ENCODE results near the gene LIMCH1. TPM values are rescaled to one million over a fixed set of nuclear protein-coding genes. Genes with fewer than 3 reads are reported as not detected.

LIMCH1 gene
- total and polyA plus RNA-seq, 12 donors, result 28.2 to 206 (median 62.3) TPM

- no peaks in the 10 kb centered on the region for H3K9me3 ChIP-seq (replicated peaks in 1 of 3)
- H3K4me3 ChIP-seq, result no peak overlapping the region
- no peak for TF ChIP-seq POLR2A (IDR thresholded peaks at IDR 0.05)
- no peak for TF ChIP-seq CTCF (IDR thresholded peaks at IDR 0.05)
- H3K4me1 ChIP-seq (replicated peaks in 1 of 2), result no peaks in the 10 kb centered on the region
- 93 to 95% (median 94%) methylated on average over 3 of the region's 3 CpGs for WGBS, 4 donors
- no peaks in the 10 kb centered on the region for H3K36me3 ChIP-seq (replicated peaks in 1 of 2)
- H3K27me3 ChIP-seq, result no peaks in the 10 kb centered on the region
- DNase-seq, result no peak
- H3K27ac ChIP-seq, result peak overlapping the region in 1 of 5 donors; percentile 45
- intact Hi-C loops (cut with DNase I), result loop anchor here in 1 of 2 donors (5.0 kb wide), 1 partner anchor 373 kb away; no protein-coding TSS in a partner anchor
These were observed 122.4 kb downstream of the LIMCH1 start for GRCh38 chr4:41660352-41660751.

- peak; percentile 46 to 88 (median 65) for DNase-seq
- Histone ChIP-seq H3K9me3 (replicated peaks in 1 of 3) (no peaks in the 10 kb centered on the region), H3K27me3 (no peaks in the 10 kb centered on the region), H3K4me3 (no peak overlapping the region), H3K36me3 (replicated peaks in 1 of 2) (peaks cover 0 to under 1% of the 10 kb centered on the region in 2 donors), H3K4me1 (replicated peaks in 1 of 2) (no peaks in the 10 kb centered on the region), H3K27ac (peak overlapping the region in 1 of 5 donors; percentile 45)
- intact Hi-C loops (cut with DNase I), result loop anchor here (2.0 to 5.0 kb wide), 2 partner anchors 374 to 381 kb away; no protein-coding TSS in a partner anchor
- 50 to 53% (median 52%) methylated on average over 7 of the region's 7 CpGs for WGBS, 4 donors
- TF ChIP-seq POLR2A (IDR thresholded peaks at IDR 0.05), result no peak
- TF ChIP-seq CTCF (IDR thresholded peaks at IDR 0.05), result peak; percentile 84 to 99 (median 91)
These were observed 123.6 kb downstream of the LIMCH1 start for GRCh38 chr4:41661442-41662076.

GRCh38 chr4:41665636-41666207 lies 127.8 kb downstream of the LIMCH1 start:
- DNase-seq, result no peak
- Histone ChIP-seq H3K4me1 (replicated peaks in 1 of 2) (no peaks in the 10 kb centered on the region), H3K9me3 (replicated peaks in 1 of 3) (no peaks in the 10 kb centered on the region), H3K27ac (no peak overlapping the region), H3K27me3 (no peaks in the 10 kb centered on the region), H3K4me3 (no peak overlapping the region), H3K36me3 (replicated peaks in 1 of 2) (peaks cover 0 to 8% of the 10 kb centered on the region in 2 donors)
- WGBS, 4 donors, result 82 to 88% (median 85%) methylated on average over 3 of the region's 3 CpGs
- intact Hi-C loops (cut with DNase I), result no loop called here
- TF ChIP-seq CTCF (IDR thresholded peaks at IDR 0.05), result no peak
- no peak for TF ChIP-seq POLR2A (IDR thresholded peaks at IDR 0.05)

- no peaks in the 10 kb centered on the region for H3K4me1 ChIP-seq (replicated peaks in 1 of 2)
- intact Hi-C loops (cut with DNase I), result no loop called here
These were observed 130.1 kb downstream of the LIMCH1 start for GRCh38 chr4:41668024-41668423.

More at GRCh38 chr4:41668024-41668423, 130.1 kb downstream of the LIMCH1 start:
- H3K36me3 ChIP-seq (replicated peaks in 1 of 2), result peaks cover 0 to 8% of the 10 kb centered on the region in 2 donors
- DNase-seq, result no peak
- WGBS, 4 donors, result 80 to 96% (median 92%) methylated on average over 1 of the region's 1 CpG
- no peak for TF ChIP-seq CTCF (IDR thresholded peaks at IDR 0.05)
- H3K4me3 ChIP-seq, result no peak overlapping the region
- H3K27me3 ChIP-seq, result no peaks in the 10 kb centered on the region
- no peaks in the 10 kb centered on the region for H3K9me3 ChIP-seq (replicated peaks in 1 of 3)
- H3K27ac ChIP-seq, result no peak overlapping the region

Data from adrenal gland (tissue), 12 donors.